ENCODE measurements around the gene CEP85L. TPM values are rescaled to one million over a fixed set of nuclear protein-coding genes. Genes with fewer than 3 reads are reported as not detected.

CEP85L gene
- total RNA-seq, 4 donors from 2014 or later, result 10.9 to 22.6 (median 16.7) TPM

DNA sequence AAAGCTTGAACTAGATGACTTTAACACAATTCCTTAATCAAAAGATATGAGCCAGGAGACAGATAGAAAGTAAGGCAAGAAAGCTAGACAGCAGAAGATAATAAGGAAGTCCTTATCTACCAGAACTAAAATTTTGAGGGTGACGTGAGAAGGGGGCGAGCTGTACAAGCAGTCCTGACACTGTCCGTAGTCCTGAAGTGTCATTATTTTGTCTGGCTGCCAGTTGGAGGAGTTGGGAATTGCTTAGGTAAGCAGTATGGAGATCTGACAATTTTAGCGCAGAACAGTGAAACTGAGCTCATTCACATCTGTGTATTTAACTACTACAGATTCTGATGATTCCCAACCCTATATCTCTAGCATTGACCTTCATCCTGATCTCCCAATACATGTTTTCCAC lies 25.8 kb upstream of the CEP85L start:
- 44 to 63% methylated on average over 4 of the region's 4 CpGs for WGBS, 2 donors (ENCODE audit: low coverage in 1 of 2)
- Histone ChIP-seq H3K36me3 (no peaks in the 10 kb centered on the region), H3K9me3 (no peaks in the 10 kb centered on the region), H3K4me1 (no peaks in the 10 kb centered on the region), H3K4me3 (no peak overlapping the region), H3K27me3 (no peaks in the 10 kb centered on the region), H3K27ac (no peak overlapping the region)
- TF ChIP-seq POLR2AphosphoS5 (IDR thresholded peaks at IDR 0.05), result no peak
- no peak for TF ChIP-seq POLR2A (IDR thresholded peaks at IDR 0.05)
- TF ChIP-seq, protein P1, sequence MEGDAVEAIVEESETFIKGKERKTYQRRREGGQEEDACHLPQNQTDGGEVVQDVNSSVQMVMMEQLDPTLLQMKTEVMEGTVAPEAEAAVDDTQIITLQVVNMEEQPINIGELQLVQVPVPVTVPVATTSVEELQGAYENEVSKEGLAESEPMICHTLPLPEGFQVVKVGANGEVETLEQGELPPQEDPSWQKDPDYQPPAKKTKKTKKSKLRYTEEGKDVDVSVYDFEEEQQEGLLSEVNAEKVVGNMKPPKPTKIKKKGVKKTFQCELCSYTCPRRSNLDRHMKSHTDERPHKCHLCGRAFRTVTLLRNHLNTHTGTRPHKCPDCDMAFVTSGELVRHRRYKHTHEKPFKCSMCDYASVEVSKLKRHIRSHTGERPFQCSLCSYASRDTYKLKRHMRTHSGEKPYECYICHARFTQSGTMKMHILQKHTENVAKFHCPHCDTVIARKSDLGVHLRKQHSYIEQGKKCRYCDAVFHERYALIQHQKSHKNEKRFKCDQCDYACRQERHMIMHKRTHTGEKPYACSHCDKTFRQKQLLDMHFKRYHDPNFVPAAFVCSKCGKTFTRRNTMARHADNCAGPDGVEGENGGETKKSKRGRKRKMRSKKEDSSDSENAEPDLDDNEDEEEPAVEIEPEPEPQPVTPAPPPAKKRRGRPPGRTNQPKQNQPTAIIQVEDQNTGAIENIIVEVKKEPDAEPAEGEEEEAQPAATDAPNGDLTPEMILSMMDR (IDR thresholded peaks at IDR 0.05), result no peak
- no peak for ATAC-seq

DNA sequence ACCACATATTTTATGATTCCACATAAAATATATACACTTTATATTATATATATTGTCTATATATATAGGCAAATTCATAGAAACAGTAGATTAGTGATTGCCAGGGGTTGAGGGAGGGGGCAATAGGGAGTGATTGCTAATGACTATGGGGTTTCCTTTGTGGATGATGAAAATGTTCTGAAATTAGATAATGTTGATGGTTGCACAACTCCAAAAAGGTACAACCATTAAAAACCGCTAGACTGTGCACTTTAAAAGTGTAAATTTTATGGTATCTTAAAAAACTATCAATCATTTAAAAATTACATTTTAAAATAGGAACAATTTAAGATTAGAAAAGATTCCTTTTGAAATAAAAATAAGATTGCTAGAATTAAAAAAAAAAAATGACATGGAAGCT lies 23.8 kb upstream of the CEP85L start:
- Histone ChIP-seq H3K4me1 (no peaks in the 10 kb centered on the region), H3K27me3 (no peaks in the 10 kb centered on the region), H3K4me3 (no peak overlapping the region), H3K27ac (no peak overlapping the region), H3K36me3 (no peaks in the 10 kb centered on the region), H3K9me3 (no peaks in the 10 kb centered on the region)
- ATAC-seq, result no peak
- TF ChIP-seq EP300 (IDR thresholded peaks at IDR 0.05), result no peak
- TF ChIP-seq POLR2AphosphoS5 (IDR thresholded peaks at IDR 0.05), result no peak
- TF ChIP-seq, protein P1 (IDR thresholded peaks at IDR 0.05), result no peak
- no peak for TF ChIP-seq POLR2A (IDR thresholded peaks at IDR 0.05)
- whole genome bisulfite sequencing, 2 donors (ENCODE audit: low coverage in 1 of 2), result 80 to 92% methylated on average over 1 of the region's 1 CpG

DNA sequence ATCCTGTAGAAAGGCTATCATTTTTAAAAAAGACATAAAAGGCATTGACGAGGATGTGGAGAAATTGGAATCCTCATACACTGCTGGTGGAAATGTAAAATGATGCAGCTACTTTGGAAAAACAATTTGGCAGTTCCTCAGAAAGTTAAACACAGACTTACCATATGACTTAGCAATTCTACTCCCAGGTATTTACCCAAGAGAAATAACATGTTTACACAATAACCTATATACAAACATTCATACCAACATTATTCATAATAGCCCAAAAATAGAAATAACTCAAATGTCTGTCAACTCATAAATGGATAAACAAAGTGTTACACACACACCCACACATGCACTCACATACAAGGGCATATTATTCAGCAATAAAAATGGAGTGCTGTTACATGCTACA lies 23.4 kb upstream of the CEP85L start:
- Histone ChIP-seq H3K4me1 (no peaks in the 10 kb centered on the region), H3K27ac (no peak overlapping the region), H3K27me3 (no peaks in the 10 kb centered on the region), H3K36me3 (no peaks in the 10 kb centered on the region), H3K4me3 (no peak overlapping the region), H3K9me3 (no peaks in the 10 kb centered on the region)
- TF ChIP-seq, protein P1 (IDR thresholded peaks at IDR 0.05), result no peak
- TF ChIP-seq EP300 (IDR thresholded peaks at IDR 0.05), result no peak
- TF ChIP-seq POLR2AphosphoS5 (IDR thresholded peaks at IDR 0.05), result no peak
- TF ChIP-seq POLR2A (IDR thresholded peaks at IDR 0.05), result no peak
- 91 to 100% methylated on average over 1 of the region's 1 CpG for WGBS, 2 donors (ENCODE audit: low coverage in 1 of 2)
- no peak for ATAC-seq

DNA sequence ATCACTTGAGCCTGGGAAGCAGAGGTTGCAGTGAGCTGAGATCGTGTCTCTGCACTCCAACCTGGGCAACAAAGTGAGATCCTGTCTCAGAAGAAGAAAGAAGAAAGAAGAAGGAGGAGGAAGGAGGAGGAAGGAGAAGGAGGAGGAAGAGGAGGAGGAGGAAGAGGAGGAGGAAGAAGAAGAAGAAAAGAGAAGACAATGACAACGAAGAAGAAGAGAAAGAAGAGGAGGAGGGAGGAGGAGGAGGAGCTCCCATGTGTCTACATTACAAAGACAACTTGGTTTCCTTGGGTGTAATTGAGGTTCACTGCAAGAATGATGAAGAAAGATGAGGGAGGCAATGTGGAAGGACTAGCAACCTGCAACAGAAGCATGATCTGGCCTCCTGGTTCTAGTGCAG lies 21.3 kb upstream of the CEP85L start:
- no peaks in the 10 kb centered on the region for H3K36me3 ChIP-seq
- no peak overlapping the region for H3K4me3 ChIP-seq
- no peaks in the 10 kb centered on the region for H3K4me1 ChIP-seq
- TF ChIP-seq, protein P1 (IDR thresholded peaks at IDR 0.05), result no peak
- TF ChIP-seq EP300 (IDR thresholded peaks at IDR 0.05) (no peak), POLR2AphosphoS5 (IDR thresholded peaks at IDR 0.05) (no peak), POLR2A (IDR thresholded peaks at IDR 0.05) (no peak)
- 67 to 93% methylated on average over 1 to 2 of the region's 2 CpGs for WGBS, 2 donors (ENCODE audit: low coverage in 1 of 2)
- no peaks in the 10 kb centered on the region for H3K27me3 ChIP-seq
- no peak for ATAC-seq
- H3K27ac ChIP-seq, result no peak overlapping the region
- H3K9me3 ChIP-seq, result no peaks in the 10 kb centered on the region

DNA sequence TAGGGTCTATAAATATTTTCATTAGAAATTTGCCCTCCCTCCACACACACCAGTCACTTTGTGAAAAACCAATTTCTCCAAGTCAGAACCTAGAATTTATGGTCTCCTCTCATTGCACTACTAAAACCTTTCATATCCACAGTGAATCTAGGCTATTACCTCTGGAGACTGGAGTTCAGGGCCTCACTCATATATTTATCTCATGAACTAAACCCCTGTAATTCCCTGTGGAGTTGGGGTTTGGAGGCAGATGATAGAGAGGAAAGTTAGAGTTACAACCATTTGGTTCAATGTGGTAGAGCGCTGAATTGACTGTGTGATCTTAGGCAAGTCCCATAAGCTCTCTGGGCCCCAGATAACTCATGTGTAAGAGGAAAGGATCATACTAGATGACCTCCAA lies 18.2 kb upstream of the CEP85L start:
- no peaks in the 10 kb centered on the region for H3K9me3 ChIP-seq
- H3K4me1 ChIP-seq, result no peaks in the 10 kb centered on the region
- no peaks in the 10 kb centered on the region for H3K27me3 ChIP-seq
- no peak for ATAC-seq
- no peak overlapping the region for H3K27ac ChIP-seq
- 85% methylated on average over 1 of the region's 1 CpG; no CpG with 5 or more reads in 1 of the 2 donors for WGBS, 2 donors (ENCODE audit: low coverage in 1 of 2)
- no peaks in the 10 kb centered on the region for H3K36me3 ChIP-seq
- no peak overlapping the region for H3K4me3 ChIP-seq
- TF ChIP-seq EP300 (IDR thresholded peaks at IDR 0.05), result no peak

All from gastroesophageal sphincter (tissue), 4 donors.